ENCODE results near the gene C10orf120.

The C10orf120 gene

DNA sequence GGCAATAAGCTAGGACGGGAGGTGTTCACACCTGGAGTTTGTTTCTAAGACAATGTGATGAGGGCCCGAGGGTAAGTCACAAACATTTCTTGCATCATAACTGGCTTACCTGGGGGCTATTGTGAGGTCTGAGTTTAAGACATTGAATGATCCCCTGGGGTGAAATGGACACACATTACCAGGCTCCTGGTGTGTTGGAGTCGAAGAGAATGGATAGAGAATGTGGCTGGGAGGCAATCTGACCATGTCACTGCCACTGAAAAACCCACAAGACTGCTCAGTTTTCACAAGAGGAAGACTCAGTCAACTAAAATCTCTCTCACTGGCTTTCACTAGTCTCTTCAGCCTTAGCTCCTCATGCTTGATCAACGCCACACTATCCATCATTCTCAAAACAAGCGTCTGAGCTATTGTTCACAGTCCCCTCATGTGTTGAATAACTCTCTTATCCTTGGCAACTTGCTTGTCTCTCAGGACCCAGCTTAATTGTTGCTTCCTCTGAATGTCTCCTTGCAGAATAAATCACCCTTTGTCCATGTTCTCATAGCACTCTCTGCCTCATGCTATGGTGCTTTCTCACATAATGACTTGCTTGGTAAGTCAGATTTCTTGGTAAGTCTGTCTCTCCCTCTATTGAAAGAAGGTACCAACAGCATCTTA, at the start of gene C10orf120:
Gene C10orf120, minus strand, starts transcription at position 51 of the 660 bp plus-strand sequence. CDS start 56 bp downstream, outside the sequence.
- no peaks in the 10 kb centered on the region for H3K27me3 ChIP-seq (ENCODE audit: low read depth)
- in situ Hi-C loops (cut with MboI; ENCODE audit: low sequenced_read_pairs) = loop anchor here (10.0 kb wide), 1 partner anchor 55 kb away; no protein-coding TSS in a partner anchor
- no peak within 1 kb of the TSS for H3K4me3 ChIP-seq
- no peaks in the 10 kb centered on the region for H3K36me3 ChIP-seq (replicated peaks)
- no peak for DNase-seq (ENCODE audit: low spot score in 2 of 2)
- H3K4me1 ChIP-seq = no peaks in the 10 kb centered on the region
- H3K9me3 ChIP-seq = no peaks in the 10 kb centered on the region

DNA sequence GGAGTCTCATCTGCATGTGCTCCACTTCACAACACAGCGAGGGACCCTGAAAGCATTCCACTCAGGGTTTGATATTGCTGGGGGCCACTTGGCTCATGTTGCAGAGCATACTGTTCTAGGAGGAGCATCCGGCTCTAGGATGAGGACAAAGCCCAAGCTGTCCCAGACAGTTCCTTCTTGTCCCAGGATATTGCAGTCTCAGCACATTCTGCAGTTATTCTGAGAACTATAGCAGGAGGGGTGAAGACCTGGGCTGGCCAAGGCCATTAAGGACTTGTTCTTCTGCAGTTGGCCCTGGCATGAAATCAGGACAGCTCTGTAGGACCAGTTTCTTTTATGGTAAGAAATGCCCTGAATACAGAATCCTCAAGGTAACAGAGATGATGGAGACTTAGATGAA, 48.9 kb upstream of the C10orf120 start:
- Histone ChIP-seq H3K36me3 (replicated peaks) (no peaks in the 10 kb centered on the region), H3K4me3 (no peak overlapping the region), H3K27me3 (ENCODE audit: low read depth) (peaks cover 5% of the 10 kb centered on the region; the same call in 1 of the 2 replicates), H3K9me3 (no peaks in the 10 kb centered on the region), H3K4me1 (no peaks in the 10 kb centered on the region)
- in situ Hi-C loops (cut with MboI; ENCODE audit: low sequenced_read_pairs) = no loop called here
- DNase-seq (ENCODE audit: low spot score in 2 of 2) = no peak

DNA sequence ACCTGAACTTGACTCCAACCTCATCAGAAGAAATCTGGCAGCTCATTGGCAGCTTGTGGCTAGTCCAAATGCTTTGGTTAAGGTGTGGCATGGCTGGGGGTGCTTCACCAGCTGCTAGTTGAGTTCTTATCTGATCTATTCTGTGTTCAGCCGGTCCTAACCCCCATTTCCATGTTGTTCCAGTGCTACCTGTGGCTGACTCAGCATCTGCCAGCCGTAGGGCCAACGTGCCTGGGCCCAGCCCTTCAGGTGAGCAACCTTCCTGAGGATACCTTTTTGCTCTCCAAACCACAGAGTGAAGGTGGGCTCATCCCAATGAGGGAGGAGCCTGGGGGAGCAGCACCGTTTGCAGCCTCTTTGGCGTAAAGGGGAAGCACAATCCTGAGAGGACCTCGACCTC, 46.8 kb upstream of the C10orf120 start:
- DNase-seq (ENCODE audit: low spot score in 2 of 2) = no peak
- no peaks in the 10 kb centered on the region for H3K9me3 ChIP-seq
- in situ Hi-C loops (cut with MboI; ENCODE audit: low sequenced_read_pairs) = no loop called here
- H3K4me3 ChIP-seq = no peak overlapping the region
- H3K27me3 ChIP-seq (ENCODE audit: low read depth) = peaks cover 5% of the 10 kb centered on the region; the same call in 1 of the 2 replicates
- H3K4me1 ChIP-seq = no peaks in the 10 kb centered on the region
- H3K36me3 ChIP-seq (replicated peaks) = no peaks in the 10 kb centered on the region

DNA sequence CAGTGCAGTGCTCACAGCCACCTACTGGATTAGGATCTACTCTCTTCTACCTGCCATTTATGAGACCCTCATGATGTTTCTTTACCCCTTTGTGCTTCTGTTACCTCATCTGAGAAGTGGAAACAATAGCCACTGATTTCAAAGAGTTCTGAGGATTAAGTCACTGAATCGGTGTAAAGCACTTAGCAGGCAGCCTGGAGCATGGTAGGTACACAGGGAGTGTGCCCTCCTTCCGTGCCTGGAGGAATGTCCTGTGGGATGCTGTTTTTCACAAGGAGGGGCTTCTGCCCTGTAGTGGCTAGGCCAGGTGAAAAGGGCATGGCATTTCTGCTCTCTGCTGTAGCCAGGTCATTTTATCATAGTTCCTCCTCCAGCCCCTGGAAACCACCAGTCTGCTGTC, 44.6 kb upstream of the C10orf120 start:
- Histone ChIP-seq H3K4me1 (no peaks in the 10 kb centered on the region), H3K4me3 (no peak overlapping the region), H3K36me3 (replicated peaks) (no peaks in the 10 kb centered on the region), H3K27me3 (ENCODE audit: low read depth) (peaks cover 5% of the 10 kb centered on the region; the same call in 1 of the 2 replicates), H3K9me3 (no peaks in the 10 kb centered on the region)
- DNase-seq (ENCODE audit: low spot score in 2 of 2) = no peak
- in situ Hi-C loops (cut with MboI; ENCODE audit: low sequenced_read_pairs) = no loop called here

DNA sequence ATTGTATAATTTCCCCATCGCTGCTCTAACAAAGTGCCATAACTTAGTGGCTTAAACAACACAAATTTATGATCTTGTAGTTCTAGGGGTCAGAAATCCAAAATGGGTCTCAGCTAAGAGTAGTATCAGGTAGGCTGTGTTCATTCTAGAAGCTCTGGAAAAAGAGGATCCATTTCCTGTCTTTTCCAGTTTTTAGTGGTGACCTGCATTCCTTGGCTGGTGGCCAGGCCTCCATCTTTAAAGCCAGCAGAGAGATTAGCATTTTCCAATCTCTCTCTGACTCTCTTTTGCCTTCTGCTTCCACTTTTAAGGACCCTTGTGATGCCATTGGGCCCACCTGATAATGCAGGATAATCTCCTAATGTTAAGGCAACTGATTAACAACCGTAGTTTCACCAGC, 41.0 kb upstream of the C10orf120 start:
- in situ Hi-C loops (cut with MboI; ENCODE audit: low sequenced_read_pairs) = no loop called here
- Histone ChIP-seq H3K4me3 (no peak overlapping the region), H3K4me1 (no peaks in the 10 kb centered on the region), H3K36me3 (replicated peaks) (no peaks in the 10 kb centered on the region), H3K9me3 (no peaks in the 10 kb centered on the region), H3K27me3 (ENCODE audit: low read depth) (no peaks in the 10 kb centered on the region; the same call in 1 of the 2 replicates)
- DNase-seq (ENCODE audit: low spot score in 2 of 2) = no peak

DNA sequence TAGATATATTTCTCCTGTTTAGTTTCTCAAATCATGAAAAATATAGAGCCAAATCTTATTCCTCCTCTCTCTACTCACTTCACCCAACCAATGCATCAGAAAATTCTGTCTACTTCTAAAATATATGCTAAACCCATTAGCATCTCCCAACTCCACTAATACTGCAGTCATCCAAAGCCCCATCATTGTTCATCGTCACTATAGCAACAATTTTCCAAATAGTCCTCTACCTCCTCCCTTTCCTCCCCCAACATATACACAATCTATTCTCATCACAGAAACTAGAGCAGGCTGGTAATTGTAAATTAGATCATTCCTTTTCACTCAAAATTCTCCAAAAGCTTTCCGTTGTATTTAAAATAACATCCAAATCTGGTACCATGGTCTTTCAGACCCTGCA, 38.4 kb upstream of the C10orf120 start:
- no peak overlapping the region for H3K4me3 ChIP-seq
- H3K9me3 ChIP-seq = no peaks in the 10 kb centered on the region
- H3K27me3 ChIP-seq (ENCODE audit: low read depth) = no peaks in the 10 kb centered on the region; the same call in 1 of the 2 replicates
- H3K36me3 ChIP-seq (replicated peaks) = no peaks in the 10 kb centered on the region
- DNase-seq (ENCODE audit: low spot score in 2 of 2) = no peak
- no peaks in the 10 kb centered on the region for H3K4me1 ChIP-seq
- in situ Hi-C loops (cut with MboI; ENCODE audit: low sequenced_read_pairs) = no loop called here

DNA sequence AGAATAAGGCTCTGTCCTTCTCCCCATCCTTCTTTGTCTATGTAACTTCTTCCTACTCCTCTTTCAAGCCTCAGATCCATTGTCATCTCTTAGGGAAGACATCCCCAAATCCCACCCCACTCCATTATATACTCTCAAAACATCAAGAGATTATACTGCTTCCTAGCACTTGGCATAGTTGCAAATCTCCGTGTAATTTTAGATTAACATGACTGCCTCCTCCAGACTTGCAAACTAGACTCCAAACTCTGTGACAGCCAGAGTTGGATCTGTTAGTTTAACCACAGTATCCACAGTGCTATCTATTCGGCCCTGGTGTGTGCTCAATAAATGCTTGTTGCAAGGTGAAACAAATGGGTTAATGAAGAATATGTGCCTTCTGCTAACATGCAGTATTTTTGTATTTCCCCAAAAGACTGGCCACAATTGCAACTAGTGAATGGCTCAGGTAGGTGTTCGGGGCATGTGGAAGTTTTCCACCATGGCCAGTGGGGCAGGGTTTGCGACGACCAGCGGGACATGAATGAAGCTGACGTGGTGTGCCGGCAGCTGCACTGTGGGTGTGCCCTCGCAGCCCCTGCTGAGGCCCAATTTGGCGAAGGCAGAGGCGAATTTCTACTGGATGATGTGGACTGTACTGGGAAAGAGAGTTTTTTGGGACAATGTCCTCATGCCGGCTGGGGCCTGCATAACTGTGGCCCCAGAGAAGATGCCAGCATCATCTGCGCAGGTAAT, 34.5 kb upstream of the C10orf120 start:
- no peaks in the 10 kb centered on the region for H3K4me1 ChIP-seq
- H3K36me3 ChIP-seq (replicated peaks) = no peaks in the 10 kb centered on the region
- H3K4me3 ChIP-seq = no peak overlapping the region
- in situ Hi-C loops (cut with MboI; ENCODE audit: low sequenced_read_pairs) = no loop called here
- no peak for DNase-seq (ENCODE audit: low spot score in 2 of 2)
- H3K27me3 ChIP-seq (ENCODE audit: low read depth) = no peaks in the 10 kb centered on the region
- no peaks in the 10 kb centered on the region for H3K9me3 ChIP-seq

DNA sequence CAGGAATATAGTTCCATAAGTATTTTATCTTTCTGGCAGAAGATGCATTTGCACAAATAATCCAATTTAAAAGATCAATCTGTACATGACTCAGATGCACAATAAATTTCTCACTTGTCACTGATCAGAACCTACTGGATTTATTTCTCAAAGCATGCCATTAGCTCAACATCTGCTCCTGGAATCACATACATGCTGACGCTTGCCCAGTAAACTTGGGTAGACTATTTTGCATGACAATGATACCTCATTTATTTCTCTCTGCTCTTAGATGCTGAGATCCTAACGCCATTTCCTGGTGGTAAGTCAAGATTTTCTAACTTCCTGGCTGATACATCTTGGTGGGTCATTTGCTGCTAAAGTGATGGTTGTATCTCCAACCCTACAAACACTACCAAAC, 33.8 kb upstream of the C10orf120 start:
- peak in 1 of 2 experiments; percentile 9 for DNase-seq (ENCODE audit: low spot score in 2 of 2)
- no peaks in the 10 kb centered on the region for H3K27me3 ChIP-seq (ENCODE audit: low read depth)
- in situ Hi-C loops (cut with MboI; ENCODE audit: low sequenced_read_pairs) = no loop called here
- H3K4me3 ChIP-seq = no peak overlapping the region
- H3K4me1 ChIP-seq = no peaks in the 10 kb centered on the region
- H3K36me3 ChIP-seq (replicated peaks) = no peaks in the 10 kb centered on the region
- no peaks in the 10 kb centered on the region for H3K9me3 ChIP-seq

DNA sequence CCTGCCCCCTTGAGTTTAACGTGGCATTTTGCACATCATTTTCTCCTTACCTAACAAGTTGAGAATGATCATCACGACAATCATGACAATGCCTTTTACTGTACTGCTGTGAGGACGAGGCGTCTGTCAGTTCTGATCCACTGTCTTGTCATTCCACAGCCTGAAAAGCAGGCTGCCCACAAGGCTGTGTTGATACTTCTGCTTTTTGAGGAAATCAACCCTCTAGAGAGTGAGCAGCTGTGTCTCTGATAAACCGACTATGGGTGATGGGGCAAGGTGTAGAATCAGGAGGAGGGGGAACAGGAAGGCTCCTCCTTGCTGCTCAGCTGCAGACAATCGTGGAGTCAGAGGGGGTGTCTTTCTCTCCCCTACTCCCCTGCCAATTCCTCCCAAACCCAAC, 30.6 kb upstream of the C10orf120 start:
- DNase-seq (ENCODE audit: low spot score in 2 of 2) = no peak
- Histone ChIP-seq H3K27me3 (ENCODE audit: low read depth) (no peaks in the 10 kb centered on the region), H3K9me3 (no peaks in the 10 kb centered on the region), H3K36me3 (replicated peaks) (no peaks in the 10 kb centered on the region), H3K4me1 (no peaks in the 10 kb centered on the region), H3K4me3 (no peak overlapping the region)
- in situ Hi-C loops (cut with MboI; ENCODE audit: low sequenced_read_pairs) = no loop called here

DNA sequence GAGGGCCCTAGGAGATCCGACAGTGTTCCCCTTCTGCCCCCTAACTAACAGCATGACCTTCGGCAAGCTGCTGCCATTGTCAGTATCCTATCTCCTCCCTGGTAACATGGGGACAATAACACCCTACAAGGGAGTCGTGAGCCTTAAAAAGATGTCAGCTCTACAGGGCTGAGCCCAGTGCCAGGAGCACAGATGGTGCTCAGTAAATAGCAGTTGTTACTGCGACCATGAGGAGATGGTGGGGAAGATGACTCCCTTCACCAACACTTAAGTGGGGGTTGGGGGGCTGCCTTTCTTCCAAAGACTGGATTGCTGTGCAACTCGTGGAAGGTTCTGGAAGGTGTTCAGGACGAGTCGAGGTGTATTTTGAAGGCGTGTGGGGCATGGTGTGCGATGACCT, 29.5 kb upstream of the C10orf120 start:
- no peaks in the 10 kb centered on the region for H3K36me3 ChIP-seq (replicated peaks)
- no peaks in the 10 kb centered on the region for H3K27me3 ChIP-seq (ENCODE audit: low read depth)
- no peak overlapping the region for H3K4me3 ChIP-seq
- DNase-seq (ENCODE audit: low spot score in 2 of 2) = no peak
- in situ Hi-C loops (cut with MboI; ENCODE audit: low sequenced_read_pairs) = no loop called here
- H3K9me3 ChIP-seq = no peaks in the 10 kb centered on the region
- no peaks in the 10 kb centered on the region for H3K4me1 ChIP-seq

DNA sequence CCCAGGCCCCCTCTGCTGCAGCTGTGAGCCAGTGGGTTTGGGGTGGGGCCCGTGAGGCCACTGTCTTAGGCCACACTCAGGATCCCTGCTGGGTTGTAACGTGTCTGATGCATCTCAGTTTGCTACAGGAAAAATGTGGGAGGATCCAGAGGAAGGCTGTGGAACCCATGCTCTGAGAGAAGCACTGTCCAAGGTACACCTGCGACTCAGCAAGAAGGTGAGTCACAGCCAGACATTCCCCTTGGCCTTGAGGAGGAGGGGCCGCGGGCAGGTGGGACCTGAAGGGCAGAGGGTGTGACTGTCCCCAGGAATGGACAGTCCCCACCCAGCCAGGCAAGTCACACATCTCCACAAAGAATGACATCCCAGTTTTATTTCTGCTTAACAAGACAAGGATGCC, 27.8 kb upstream of the C10orf120 start:
- no peaks in the 10 kb centered on the region for H3K27me3 ChIP-seq (ENCODE audit: low read depth)
- in situ Hi-C loops (cut with MboI; ENCODE audit: low sequenced_read_pairs) = no loop called here
- H3K9me3 ChIP-seq = no peaks in the 10 kb centered on the region
- H3K4me1 ChIP-seq = no peaks in the 10 kb centered on the region
- H3K4me3 ChIP-seq = no peak overlapping the region
- no peaks in the 10 kb centered on the region for H3K36me3 ChIP-seq (replicated peaks)
- DNase-seq (ENCODE audit: low spot score in 2 of 2) = no peak

DNA sequence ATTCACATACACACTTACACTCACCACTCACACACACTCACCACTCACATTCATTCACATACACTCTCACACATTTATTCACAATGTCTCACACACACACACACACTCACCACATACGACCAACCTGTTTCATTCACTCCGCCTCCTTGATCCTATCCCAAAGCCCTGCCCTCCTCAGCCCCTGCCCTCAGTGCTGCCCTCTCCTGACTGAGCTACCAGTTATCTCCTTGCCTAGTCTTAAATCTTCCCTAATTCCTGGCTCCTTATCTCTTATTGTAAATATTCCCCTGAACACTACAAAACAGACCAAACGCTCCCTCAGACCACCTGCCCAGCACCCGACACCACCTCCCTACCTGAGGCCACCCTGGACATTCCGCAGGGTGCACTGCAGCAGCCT, 26.1 kb upstream of the C10orf120 start:
- Histone ChIP-seq H3K27me3 (ENCODE audit: low read depth) (0 out of 2 replicates have a peak, but pooled peaks cover 2% of the 10 kb centered on the region), H3K4me1 (no peaks in the 10 kb centered on the region), H3K9me3 (no peaks in the 10 kb centered on the region), H3K4me3 (no peak overlapping the region), H3K36me3 (replicated peaks) (no peaks in the 10 kb centered on the region)
- in situ Hi-C loops (cut with MboI; ENCODE audit: low sequenced_read_pairs) = no loop called here
- DNase-seq (ENCODE audit: low spot score in 2 of 2) = no peak

DNA sequence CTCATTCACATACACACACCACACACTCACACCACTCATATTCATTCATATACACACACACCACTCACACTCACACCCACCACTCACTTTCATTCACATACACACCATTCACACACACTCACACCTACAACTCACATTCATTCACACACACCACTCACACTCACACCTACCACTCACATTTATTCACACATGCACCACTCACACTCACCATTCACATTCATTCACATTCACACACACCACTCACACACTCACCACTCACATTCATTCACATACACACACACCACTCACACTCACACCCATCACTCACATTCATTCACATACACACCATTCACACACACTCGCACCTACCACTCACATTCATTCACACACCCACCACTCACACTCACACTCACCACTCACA, 25.4 kb upstream of the C10orf120 start:
- no peak overlapping the region for H3K4me3 ChIP-seq
- no peaks in the 10 kb centered on the region for H3K9me3 ChIP-seq
- no peaks in the 10 kb centered on the region for H3K36me3 ChIP-seq (replicated peaks)
- DNase-seq (ENCODE audit: low spot score in 2 of 2) = no peak
- H3K27me3 ChIP-seq (ENCODE audit: low read depth) = 0 out of 2 replicates have a peak, but pooled peaks cover 2% of the 10 kb centered on the region
- no peaks in the 10 kb centered on the region for H3K4me1 ChIP-seq
- in situ Hi-C loops (cut with MboI; ENCODE audit: low sequenced_read_pairs) = no loop called here

DNA sequence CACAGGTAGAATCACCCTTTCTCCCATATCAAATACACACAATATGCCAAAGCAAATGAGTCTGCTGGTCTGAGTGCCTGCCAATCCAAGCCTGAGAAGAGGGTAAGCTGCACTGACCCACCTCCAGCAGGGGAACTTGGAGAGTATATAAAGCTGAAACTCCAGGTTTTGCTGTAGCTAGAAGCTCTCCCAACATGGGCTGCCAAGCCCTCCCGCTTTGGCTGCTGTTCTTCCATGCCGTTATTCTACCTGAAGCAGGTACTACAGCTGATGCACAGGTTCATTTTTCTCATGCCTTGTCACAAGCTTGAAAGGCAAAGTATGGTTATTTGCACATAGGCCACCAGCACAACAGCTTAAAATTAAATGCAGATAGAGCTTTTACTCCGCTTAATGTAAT, 21.5 kb upstream of the C10orf120 start:
- peaks cover 14% of the 10 kb centered on the region for H3K27me3 ChIP-seq (ENCODE audit: low read depth)
- in situ Hi-C loops (cut with MboI; ENCODE audit: low sequenced_read_pairs) = no loop called here
- DNase-seq (ENCODE audit: low spot score in 2 of 2) = no peak

More for the DNA sequence above, 21.5 kb upstream of the C10orf120 start:
- Histone ChIP-seq H3K4me1 (no peaks in the 10 kb centered on the region), H3K4me3 (no peak overlapping the region), H3K36me3 (replicated peaks) (no peaks in the 10 kb centered on the region), H3K9me3 (no peaks in the 10 kb centered on the region)

Data from HAP-1 (cell line).